ENCODE data around the gene IL20RB. TPM values are rescaled to one million over a fixed set of nuclear protein-coding genes. Genes with fewer than 3 reads are reported as not detected.
"Not testable (repeated sequence)": the region's sequence is repeated elsewhere in the genome, so short reads cannot be mapped to it uniquely, and the experiment has no call there.

Gene IL20RB
- polyA plus RNA-seq, 2 donors = 83.2 to 85.1 TPM

DNA sequence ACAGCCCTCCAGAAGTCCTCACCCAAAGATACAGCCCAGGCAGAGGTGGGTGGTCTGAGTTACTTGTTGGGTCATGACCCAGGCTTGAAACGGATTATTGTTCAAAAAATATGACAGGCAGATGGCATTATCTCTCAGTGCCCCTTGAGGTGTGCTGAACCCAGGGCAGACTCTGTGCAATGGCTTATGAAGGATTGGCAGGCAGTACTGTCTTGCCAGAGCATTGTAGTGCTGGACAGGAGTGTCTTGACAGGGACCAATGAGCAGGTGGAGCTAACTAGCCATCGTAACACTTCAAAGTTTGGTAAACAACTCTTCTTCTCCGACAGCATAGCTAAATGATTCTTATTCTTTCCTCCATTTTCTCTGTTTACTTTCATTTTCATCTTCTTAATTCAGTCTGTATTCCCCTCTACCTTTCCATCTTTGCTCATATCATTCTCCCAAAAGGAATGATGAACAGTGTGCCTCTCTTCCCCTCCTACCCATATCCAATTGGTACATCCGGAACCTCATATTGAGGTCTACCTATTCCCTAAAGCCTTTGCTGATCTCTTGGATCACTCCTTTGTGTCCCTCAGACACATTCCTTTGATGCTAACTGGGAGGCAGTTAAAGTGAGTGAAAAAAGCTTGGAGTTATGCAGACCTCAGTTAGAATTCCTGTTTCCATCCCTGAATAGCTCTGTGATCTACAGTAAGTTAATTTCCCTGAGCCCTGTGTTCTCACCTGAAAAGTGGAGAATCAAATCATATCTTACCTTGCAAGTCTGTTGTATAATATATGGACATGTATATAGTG, 2.6 kb upstream of the IL20RB start:
- H3K4me1 ChIP-seq (ENCODE audit: control insufficient read depth in 2 of 2, insufficient read depth in 2 of 2, low read length in 1 of 2) = peaks cover 0 to 5% of the 10 kb centered on the region in 2 donors
- H3K9me3 ChIP-seq (ENCODE audit: control insufficient read depth in 2 of 2, insufficient read depth in 1 of 2, low read depth in 1 of 2, low read length in 1 of 2) = no peaks in the 10 kb centered on the region
- peak overlapping the region; percentile 69 to 70 for H3K27ac ChIP-seq (ENCODE audit: low read depth in 2 of 2, low read length in 1 of 2)
- no peaks in the 10 kb centered on the region for H3K27me3 ChIP-seq (ENCODE audit: control insufficient read depth in 1 of 2, insufficient read depth in 2 of 2, low read length in 2 of 2)
- WGBS, 2 donors = 77% methylated on average over 4 of the region's 4 CpGs
- no peak overlapping the region for H3K4me3 ChIP-seq (ENCODE audit: low read depth in 1 of 2, low read length in 2 of 2)
- no peaks in the 10 kb centered on the region for H3K36me3 ChIP-seq (ENCODE audit: control insufficient read depth in 2 of 2, insufficient read depth in 2 of 2, low read length in 1 of 2)

DNA sequence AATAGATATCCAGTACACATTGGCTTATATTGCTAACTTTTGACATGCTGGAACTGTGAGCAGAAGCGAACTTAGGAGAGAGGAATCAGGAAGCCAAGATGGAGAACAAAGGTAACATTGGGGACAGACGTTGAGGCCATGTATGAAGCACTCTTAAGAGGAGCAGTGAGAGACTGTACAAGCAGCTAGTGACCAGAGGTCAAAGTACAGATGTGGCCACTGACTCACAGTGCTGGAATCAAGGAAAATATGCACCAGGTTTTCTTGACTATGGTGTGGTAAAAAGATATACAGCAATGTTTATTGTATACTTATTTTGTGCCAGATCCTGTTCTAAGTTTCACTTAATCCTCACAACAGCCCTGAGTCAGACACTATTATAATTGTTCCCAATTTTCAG, 2.0 kb upstream of the IL20RB start:
- Histone ChIP-seq H3K36me3 (ENCODE audit: control insufficient read depth in 2 of 2, insufficient read depth in 2 of 2, low read length in 1 of 2) (no peaks in the 10 kb centered on the region), H3K4me3 (ENCODE audit: low read depth in 1 of 2, low read length in 2 of 2) (no peak overlapping the region), H3K27ac (ENCODE audit: low read depth in 2 of 2, low read length in 1 of 2) (peak overlapping the region; percentile 82 to 89), H3K4me1 (ENCODE audit: control insufficient read depth in 2 of 2, insufficient read depth in 2 of 2, low read length in 1 of 2) (peaks cover 0 to 5% of the 10 kb centered on the region in 2 donors), H3K27me3 (ENCODE audit: control insufficient read depth in 1 of 2, insufficient read depth in 2 of 2, low read length in 2 of 2) (no peaks in the 10 kb centered on the region), H3K9me3 (ENCODE audit: control insufficient read depth in 2 of 2, insufficient read depth in 1 of 2, low read depth in 1 of 2, low read length in 1 of 2) (no peaks in the 10 kb centered on the region)
- 49 to 61% methylated on average over 2 of the region's 2 CpGs for WGBS, 2 donors

DNA sequence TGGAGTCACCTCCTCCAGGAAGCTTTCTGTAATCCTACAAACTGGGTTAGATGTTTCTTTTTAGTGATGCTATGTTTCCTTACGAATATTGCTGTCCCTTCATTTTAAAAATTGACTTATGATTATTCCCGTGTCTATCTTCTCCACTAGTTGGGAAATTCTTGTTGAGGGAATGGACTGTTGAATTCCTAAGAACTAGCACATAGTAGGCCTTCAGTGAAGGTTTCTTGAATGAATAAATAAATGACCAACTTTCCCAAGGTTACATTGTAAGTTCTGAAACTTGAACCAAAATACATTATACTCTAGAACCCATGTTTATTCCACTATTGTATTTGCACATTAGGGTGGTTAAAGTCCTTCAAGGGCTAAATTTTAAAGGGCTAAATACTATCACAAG, 812 bp upstream of the IL20RB start:
- Histone ChIP-seq H3K9me3 (ENCODE audit: control insufficient read depth in 2 of 2, insufficient read depth in 1 of 2, low read depth in 1 of 2, low read length in 1 of 2) (no peaks in the 10 kb centered on the region), H3K4me3 (ENCODE audit: low read depth in 1 of 2, low read length in 2 of 2) (no peak overlapping the region), H3K27ac (ENCODE audit: low read depth in 2 of 2, low read length in 1 of 2) (peak overlapping the region in 1 of 2 donors; percentile 82), H3K27me3 (ENCODE audit: control insufficient read depth in 1 of 2, insufficient read depth in 2 of 2, low read length in 2 of 2) (no peaks in the 10 kb centered on the region), H3K36me3 (ENCODE audit: control insufficient read depth in 2 of 2, insufficient read depth in 2 of 2, low read length in 1 of 2) (no peaks in the 10 kb centered on the region), H3K4me1 (ENCODE audit: control insufficient read depth in 2 of 2, insufficient read depth in 2 of 2, low read length in 1 of 2) (peaks cover 0 to 5% of the 10 kb centered on the region in 2 donors)
- 94 to 99% methylated on average over 2 of the region's 2 CpGs for WGBS, 2 donors

DNA sequence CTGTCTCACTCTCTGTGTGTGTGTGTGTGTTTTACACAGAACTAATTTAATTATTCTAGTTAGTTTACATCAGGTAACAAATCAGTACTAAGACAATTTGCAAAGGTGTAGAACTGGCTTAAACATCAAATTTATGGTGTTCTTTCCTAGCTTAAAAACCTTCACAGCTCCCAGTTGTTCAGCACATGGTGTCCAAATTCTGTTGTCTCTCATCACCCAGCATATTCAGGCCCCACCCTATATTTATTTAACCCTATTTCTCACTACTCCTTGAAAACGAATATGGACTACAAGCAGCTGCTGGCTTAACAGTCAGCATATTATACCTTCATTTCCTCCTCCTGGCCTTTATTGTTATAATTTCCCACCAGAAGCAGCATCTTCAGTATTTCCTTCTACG, 1.2 kb downstream of the IL20RB start:
- H3K27ac ChIP-seq (ENCODE audit: low read depth in 2 of 2, low read length in 1 of 2) = peak overlapping the region; percentile 84 to 98
- H3K9me3 ChIP-seq (ENCODE audit: control insufficient read depth in 2 of 2, insufficient read depth in 1 of 2, low read depth in 1 of 2, low read length in 1 of 2) = no peaks in the 10 kb centered on the region
- H3K36me3 ChIP-seq (ENCODE audit: control insufficient read depth in 2 of 2, insufficient read depth in 2 of 2, low read length in 1 of 2) = no peaks in the 10 kb centered on the region
- H3K4me1 ChIP-seq (ENCODE audit: control insufficient read depth in 2 of 2, insufficient read depth in 2 of 2, low read length in 1 of 2) = peaks cover 0 to 5% of the 10 kb centered on the region in 2 donors
- H3K4me3 ChIP-seq (ENCODE audit: low read depth in 1 of 2, low read length in 2 of 2) = peak overlapping the region; percentile 27 to 88
- H3K27me3 ChIP-seq (ENCODE audit: control insufficient read depth in 1 of 2, insufficient read depth in 2 of 2, low read length in 2 of 2) = no peaks in the 10 kb centered on the region
- WGBS, 2 donors = 32 to 48% methylated on average over 2 of the region's 2 CpGs

DNA sequence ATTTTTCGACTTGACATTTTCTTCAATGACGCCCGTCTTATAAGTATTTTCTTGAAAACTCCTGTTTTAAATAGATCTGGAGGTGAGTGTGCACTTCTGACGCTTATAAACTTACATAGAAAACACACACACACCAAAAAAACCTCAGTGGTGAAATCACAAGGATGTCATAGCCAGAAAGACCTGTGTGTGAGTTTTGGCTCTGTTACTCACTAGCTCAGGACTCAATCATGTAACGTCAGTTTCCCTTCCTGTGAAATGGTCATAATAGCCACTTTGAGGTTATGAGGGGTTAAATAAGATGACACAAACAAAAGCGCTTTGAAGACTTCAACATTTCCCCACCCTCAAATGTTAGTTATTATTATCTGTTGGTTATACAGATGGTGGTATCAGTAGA, 1.8 kb downstream of the IL20RB start:
- Histone ChIP-seq H3K27me3 (ENCODE audit: control insufficient read depth in 1 of 2, insufficient read depth in 2 of 2, low read length in 2 of 2) (no peaks in the 10 kb centered on the region), H3K9me3 (ENCODE audit: control insufficient read depth in 2 of 2, insufficient read depth in 1 of 2, low read depth in 1 of 2, low read length in 1 of 2) (no peaks in the 10 kb centered on the region), H3K27ac (ENCODE audit: low read depth in 2 of 2, low read length in 1 of 2) (peak overlapping the region; percentile 84 to 98), H3K4me3 (ENCODE audit: low read depth in 1 of 2, low read length in 2 of 2) (peak overlapping the region in 1 of 2 donors; percentile 88), H3K36me3 (ENCODE audit: control insufficient read depth in 2 of 2, insufficient read depth in 2 of 2, low read length in 1 of 2) (no peaks in the 10 kb centered on the region), H3K4me1 (ENCODE audit: control insufficient read depth in 2 of 2, insufficient read depth in 2 of 2, low read length in 1 of 2) (peaks cover 0 to 5% of the 10 kb centered on the region in 2 donors)
- 74 to 77% methylated on average over 6 of the region's 6 CpGs for WGBS, 2 donors

DNA sequence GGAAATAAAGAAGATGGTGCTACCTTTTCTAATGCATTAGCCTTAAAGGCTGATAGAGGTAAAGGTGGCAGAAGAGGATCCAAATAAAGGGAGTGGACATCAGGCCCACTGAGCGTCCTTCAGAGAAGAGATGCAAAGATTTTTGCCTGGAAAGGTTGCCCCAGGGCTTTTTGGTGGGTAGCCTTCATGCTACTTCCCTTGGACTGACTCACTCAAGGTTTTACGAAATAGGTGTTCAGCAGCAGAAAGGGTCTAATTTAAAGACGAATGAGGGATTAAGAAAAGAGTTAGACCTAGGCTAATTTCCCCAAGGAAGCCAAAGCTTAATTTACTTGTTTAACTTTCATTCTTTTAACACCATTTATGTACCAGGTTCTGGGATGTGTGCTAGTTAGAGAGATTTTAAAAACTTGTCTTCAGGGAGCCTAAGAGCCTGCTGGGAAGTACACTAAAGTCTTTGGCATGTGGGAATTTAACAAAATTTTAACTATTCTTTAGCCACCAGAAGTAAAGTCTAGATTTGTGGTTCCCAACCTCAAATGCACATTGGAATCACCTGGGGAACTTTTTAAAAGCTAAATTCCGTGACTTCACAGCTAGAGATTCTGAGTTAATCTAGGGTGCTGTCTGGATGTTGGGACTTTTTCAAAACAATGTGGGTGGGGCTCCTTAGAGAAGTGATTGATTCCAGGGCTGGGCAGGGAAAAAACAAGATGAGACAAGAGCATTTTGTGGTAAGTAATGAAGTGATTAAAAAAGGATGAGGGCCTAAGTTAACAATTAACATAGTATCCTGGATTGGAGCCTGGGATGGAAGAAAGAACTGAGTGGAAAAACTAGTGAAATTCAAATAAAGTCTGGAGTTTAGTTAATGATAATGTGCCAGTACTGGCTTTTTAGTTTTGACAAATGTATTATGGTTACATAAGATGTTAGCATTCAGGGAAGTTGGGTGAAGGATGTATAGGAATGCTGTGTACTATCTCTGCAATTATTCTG, 3.4 kb downstream of the IL20RB start:
- H3K4me3 ChIP-seq (ENCODE audit: low read depth in 1 of 2, low read length in 2 of 2) = peak overlapping the region in 1 of 2 donors; percentile 35
- H3K27ac ChIP-seq (ENCODE audit: low read depth in 2 of 2, low read length in 1 of 2) = peak overlapping the region; percentile 81 to 84
- H3K9me3 ChIP-seq (ENCODE audit: control insufficient read depth in 2 of 2, insufficient read depth in 1 of 2, low read depth in 1 of 2, low read length in 1 of 2) = no peaks in the 10 kb centered on the region
- H3K36me3 ChIP-seq (ENCODE audit: control insufficient read depth in 2 of 2, insufficient read depth in 2 of 2, low read length in 1 of 2) = no peaks in the 10 kb centered on the region
- H3K4me1 ChIP-seq (ENCODE audit: control insufficient read depth in 2 of 2, insufficient read depth in 2 of 2, low read length in 1 of 2) = no peaks in the 10 kb centered on the region
- WGBS, 2 donors = 48 to 65% methylated on average over 4 of the region's 4 CpGs
- H3K27me3 ChIP-seq (ENCODE audit: control insufficient read depth in 1 of 2, insufficient read depth in 2 of 2, low read length in 2 of 2) = no peaks in the 10 kb centered on the region

DNA sequence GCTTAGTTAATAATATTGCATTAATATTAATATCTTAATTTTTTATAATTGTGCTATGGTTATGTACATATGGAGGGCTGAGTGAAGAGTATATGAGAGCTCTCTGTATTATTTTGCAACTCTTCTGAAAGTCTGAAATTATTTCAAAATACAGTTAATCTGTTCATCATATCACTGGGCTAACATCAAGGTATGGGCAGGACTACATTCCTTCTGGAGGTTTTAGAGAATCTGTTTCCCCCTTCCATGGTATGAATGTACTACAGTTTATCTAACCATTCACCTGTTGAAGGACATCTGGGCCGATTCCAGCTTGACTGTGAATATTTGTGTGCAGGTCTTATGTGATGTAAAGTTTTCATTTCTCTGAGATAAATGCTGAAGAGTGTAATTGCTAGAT, 5.1 kb downstream of the IL20RB start:
- Histone ChIP-seq H3K27ac (ENCODE audit: low read depth in 2 of 2, low read length in 1 of 2) (no peak overlapping the region), H3K9me3 (ENCODE audit: control insufficient read depth in 2 of 2, insufficient read depth in 1 of 2, low read depth in 1 of 2, low read length in 1 of 2) (no peaks in the 10 kb centered on the region), H3K36me3 (ENCODE audit: control insufficient read depth in 2 of 2, insufficient read depth in 2 of 2, low read length in 1 of 2) (no peaks in the 10 kb centered on the region), H3K27me3 (ENCODE audit: control insufficient read depth in 1 of 2, insufficient read depth in 2 of 2, low read length in 2 of 2) (no peaks in the 10 kb centered on the region), H3K4me3 (ENCODE audit: low read depth in 1 of 2, low read length in 2 of 2) (no peak overlapping the region), H3K4me1 (ENCODE audit: control insufficient read depth in 2 of 2, insufficient read depth in 2 of 2, low read length in 1 of 2) (no peaks in the 10 kb centered on the region)
- 53 to 65% methylated on average over 1 of the region's 1 CpG for WGBS, 2 donors

DNA sequence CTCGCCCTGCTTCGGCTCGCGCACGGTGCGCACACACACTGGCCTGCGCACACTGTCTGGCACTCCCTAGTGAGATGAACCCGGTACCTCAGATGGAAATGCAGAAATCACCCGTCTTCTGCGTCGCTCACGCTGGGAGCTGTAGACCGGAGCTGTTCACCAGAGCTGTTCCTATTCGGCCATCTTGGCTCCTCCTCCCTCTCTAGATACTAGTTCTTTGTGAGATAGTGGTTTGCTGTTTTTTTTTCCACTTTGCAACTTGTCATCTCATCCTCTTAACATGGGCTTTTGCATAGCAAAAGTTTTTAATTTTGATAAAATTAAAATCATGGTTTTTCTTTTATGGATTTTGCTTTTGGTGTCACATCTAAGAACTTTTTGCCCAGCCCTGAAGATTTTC, 11.8 kb downstream of the IL20RB start:
- H3K27me3 ChIP-seq (ENCODE audit: control insufficient read depth in 1 of 2, insufficient read depth in 2 of 2, low read length in 2 of 2); H3K27ac ChIP-seq (ENCODE audit: low read depth in 2 of 2, low read length in 1 of 2); H3K4me1 ChIP-seq (ENCODE audit: control insufficient read depth in 2 of 2, insufficient read depth in 2 of 2, low read length in 1 of 2); H3K9me3 ChIP-seq (ENCODE audit: control insufficient read depth in 2 of 2, insufficient read depth in 1 of 2, low read depth in 1 of 2, low read length in 1 of 2); H3K36me3 ChIP-seq (ENCODE audit: control insufficient read depth in 2 of 2, insufficient read depth in 2 of 2, low read length in 1 of 2); H3K4me3 ChIP-seq (ENCODE audit: low read depth in 1 of 2, low read length in 2 of 2): not testable (repeated sequence)
- 88 to 97% methylated on average over 5 to 6 of the region's 14 CpGs for WGBS, 2 donors

DNA sequence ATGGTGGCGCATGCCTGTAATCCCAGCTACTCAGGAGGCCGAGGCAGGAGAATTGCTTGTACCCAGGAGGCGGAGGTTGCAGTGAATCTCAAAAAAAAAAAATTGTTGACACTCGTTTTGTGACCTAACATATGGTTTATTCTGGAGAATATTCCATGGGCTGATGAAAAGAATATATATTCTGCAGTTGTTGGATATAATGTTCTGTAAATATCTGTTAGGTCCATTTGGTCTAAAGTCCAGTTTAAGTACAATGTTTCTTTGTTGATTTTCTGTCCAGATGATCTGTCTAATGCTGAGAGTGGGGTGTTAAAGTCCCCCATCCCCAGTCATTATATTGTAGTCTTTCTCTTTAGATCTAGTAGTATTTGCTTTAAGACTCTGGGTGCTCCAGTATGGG, 15.6 kb downstream of the IL20RB start:
- H3K4me3 ChIP-seq (ENCODE audit: low read depth in 1 of 2, low read length in 2 of 2) = no peak overlapping the region
- WGBS, 2 donors = 94 to 97% methylated on average over 4 of the region's 4 CpGs
- no peaks in the 10 kb centered on the region for H3K9me3 ChIP-seq (ENCODE audit: control insufficient read depth in 2 of 2, insufficient read depth in 1 of 2, low read depth in 1 of 2, low read length in 1 of 2)
- H3K36me3 ChIP-seq (ENCODE audit: control insufficient read depth in 2 of 2, insufficient read depth in 2 of 2, low read length in 1 of 2) = peaks cover 0 to 5% of the 10 kb centered on the region in 2 donors
- no peak overlapping the region for H3K27ac ChIP-seq (ENCODE audit: low read depth in 2 of 2, low read length in 1 of 2)
- no peaks in the 10 kb centered on the region for H3K27me3 ChIP-seq (ENCODE audit: control insufficient read depth in 1 of 2, insufficient read depth in 2 of 2, low read length in 2 of 2)
- peaks cover 5 to 9% of the 10 kb centered on the region in 2 donors for H3K4me1 ChIP-seq (ENCODE audit: control insufficient read depth in 2 of 2, insufficient read depth in 2 of 2, low read length in 1 of 2)

All from esophagus (tissue), 2 donors.